ENCODE results near the gene FAM118A. TPM values are rescaled to one million over a fixed set of nuclear protein-coding genes. Genes with fewer than 3 reads are reported as not detected.

The FAM118A gene
- total RNA-seq, 5 donors from 2014 or later (not counting 1 experiment from before 2014, with no cell fraction given): 53.5 to 394 (median 154) TPM

DNA sequence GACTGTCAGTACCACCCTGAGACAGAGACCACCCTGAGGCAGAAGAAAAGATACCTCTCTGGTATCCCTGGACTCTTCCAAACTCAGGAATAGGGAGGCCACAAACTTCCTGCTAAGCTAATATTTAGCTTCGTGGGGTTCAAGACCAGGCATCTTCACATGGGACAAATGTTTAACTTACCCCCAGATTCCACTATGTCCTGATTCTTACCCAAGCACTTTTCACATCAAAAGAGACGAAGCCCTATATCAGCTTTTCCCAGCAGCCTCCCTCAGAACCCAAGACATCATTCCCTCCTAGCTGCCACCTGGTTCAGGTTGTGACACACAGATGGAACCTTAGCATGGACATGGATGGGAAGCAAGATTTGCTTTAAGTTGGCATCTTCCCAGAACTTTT, 71.6 kb downstream of the FAM118A start:
- POLR2A ChIA-PET: interaction anchor here in 1 of 2 donors (0.5 kb wide), 1 partner anchor 24 kb away, joined by 3 read pairs; no protein-coding TSS in a partner anchor
- H3K27ac Mint-ChIP-seq: no peak overlapping the region
- WGBS (ENCODE audit: insufficient coverage): 100% methylated on average over 2 of the region's 2 CpGs

DNA sequence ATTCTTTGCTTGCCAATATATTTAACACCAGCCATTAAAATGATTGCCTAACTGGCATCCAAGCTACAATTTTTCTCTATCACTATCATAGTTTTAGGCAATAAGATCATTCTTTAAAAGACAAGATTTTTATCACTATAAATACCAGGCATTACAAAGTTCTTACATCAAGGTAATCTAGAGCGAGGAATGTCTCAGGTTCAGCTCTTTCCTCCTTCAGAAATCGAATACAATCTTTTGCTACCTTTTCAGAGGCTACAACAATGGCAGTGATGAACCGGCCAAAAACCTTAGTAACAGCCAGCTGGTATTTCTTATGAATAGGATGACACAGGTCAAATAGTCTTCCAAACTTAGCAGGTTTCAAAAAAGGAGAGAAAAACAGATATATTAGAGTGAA, 79.8 kb downstream of the FAM118A start:
- ChIA-PET POLR2A (interaction anchor here in 1 of 2 donors (0.5 to 0.6 kb wide), 2 partner anchors 41 to 294 kb away, joined by 3 read pairs; no protein-coding TSS in a partner anchor), CTCF (no interaction called here)
- Histone ChIP-seq H3K36me3 (ENCODE audit: control insufficient read depth in 2 of 2, extremely low read depth in 1 of 2, insufficient read depth in 1 of 2, low read length in 1 of 2) (no peaks in the 10 kb centered on the region), H3K27me3 (replicated peaks in 1 of 2; ENCODE audit: control insufficient read depth in 2 of 2, extremely low read depth in 1 of 2, insufficient read depth in 2 of 2, low read length in 1 of 2) (peaks cover 0 to 4% of the 10 kb centered on the region in 2 experiments), H3K4me1 (ENCODE audit: control insufficient read depth in 1 of 2, extremely low read depth in 1 of 2, insufficient read depth in 2 of 2, low read length in 2 of 2) (no peaks in the 10 kb centered on the region), H3K9me3 (no peaks in the 10 kb centered on the region), H3K27ac (ENCODE audit: low read length) (no peak overlapping the region), H3K4me3 (ENCODE audit: control insufficient read depth in 1 of 2, extremely low read depth in 1 of 2, low read length in 1 of 2) (no peak overlapping the region)
- DNase-seq (no peak), ATAC-seq (replicated peaks in 1 of 4) (no peak)
- Mint-ChIP-seq H3K9me3 (no peaks in the 10 kb centered on the region), H3K27me3 (peaks cover 0 to 9% of the 10 kb centered on the region in 2 donors), H3K4me1 (no peaks in the 10 kb centered on the region), H3K4me3 (no peak overlapping the region), H3K36me3 (no peaks in the 10 kb centered on the region), H3K27ac (no peak overlapping the region)
- WGBS (ENCODE audit: insufficient coverage): no CpG with 5 or more reads among the region's 3 CpGs

More for the DNA sequence above, 71.6 kb downstream of the FAM118A start:
- Mint-ChIP-seq H3K4me1 (peaks cover 0 to 4% (median 0%) of the 10 kb centered on the region in 3 donors), H3K36me3 (no peaks in the 10 kb centered on the region), H3K4me3 (no peak overlapping the region), H3K27me3 (no peaks in the 10 kb centered on the region), H3K9me3 (no peaks in the 10 kb centered on the region)
- Histone ChIP-seq H3K9me3 (no peaks in the 10 kb centered on the region), H3K4me1 (ENCODE audit: control insufficient read depth in 1 of 2, extremely low read depth in 1 of 2, insufficient read depth in 2 of 2, low read length in 2 of 2) (peaks cover 0 to 2% of the 10 kb centered on the region in 2 experiments), H3K27ac (ENCODE audit: low read length) (no peak overlapping the region), H3K27me3 (replicated peaks in 1 of 2; ENCODE audit: control insufficient read depth in 2 of 2, extremely low read depth in 1 of 2, insufficient read depth in 2 of 2, low read length in 1 of 2) (no peaks in the 10 kb centered on the region), H3K36me3 (ENCODE audit: control insufficient read depth in 2 of 2, extremely low read depth in 1 of 2, insufficient read depth in 1 of 2, low read length in 1 of 2) (no peaks in the 10 kb centered on the region), H3K4me3 (ENCODE audit: control insufficient read depth in 1 of 2, extremely low read depth in 1 of 2, low read length in 1 of 2) (no peak overlapping the region)
- no peak for ATAC-seq (replicated peaks in 1 of 4)
- CTCF ChIA-PET: no interaction called here
- DNase-seq: no peak

Other genes with a start within 250 kb of the FAM118A start
- gene NUP50, start 146.0 kb upstream of the FAM118A start, total RNA-seq: 100 to 1,000 TPM in 4 of 5 donors, 10 to 100 TPM in 1; 97.0 to 151 (median 126) TPM
- gene KIAA0930, start 69.0 kb upstream of the FAM118A start, total RNA-seq: 10 to 100 TPM; 21.2 to 40.2 (median 30.8) TPM
- gene UPK3A, start 25.0 kb upstream of the FAM118A start, total RNA-seq: not detected
- gene SMC1B, start 103.7 kb downstream of the FAM118A start, total RNA-seq: under 1 TPM in 3 of 5 donors, not detected in 2; 0.06 to 0.12 (median 0.06) TPM
- under 1 TPM in 3 of 5 donors, not detected in 2; 0.61 to 0.89 (median 0.78) TPM for gene RIBC2, start 103.8 kb downstream of the FAM118A start, total RNA-seq
- gene FBLN1, start 192.9 kb downstream of the FAM118A start, total RNA-seq: 1 to 10 TPM in 2 of 5 donors, under 1 TPM in 1, not detected in 2; 0.96 to 1.5 (median 1.0) TPM